K562 (cell line): ENCODE measurements around the gene UMODL1. TPM values are rescaled to one million over a fixed set of nuclear protein-coding genes. Genes with fewer than 3 reads are reported as not detected.

Experiments used
- ATAC-seq: fragments of 200-7000 bp; cut with Tn5 transposase; 3 replicates; pipeline ENCODE4 v1.9.1; 2020; ENCODE audit warnings: moderate library complexity
- BruUV-seq: library from RNA; stranded (reverse); fragments of 400-500 nt; replicated peaks from 2 replicates; lab custom pipeline; 2021; lab: Mats Ljungman, UMichigan
- CTCF ChIA-PET: fragments of 300-600 bp; formaldehyde crosslinking; extraction: SDS; loops from one replicate; lab custom pipeline; 2021; ENCODE audit warnings: low intra/inter-chr PET ratio; lab: Yijun Ruan, JAX
- POLR2A ChIA-PET: fragments of 300-600, 350-650 bp; sonication (Branson Sonifier 250); formaldehyde crosslinking; extraction: SDS; loops from one replicate; lab custom pipeline; 2021; ENCODE audit warnings: antibody characterized with exemption, inconsistent platforms; lab: Yijun Ruan, JAX
- DNase-seq, 4 experiments: peaks; one replicate each; pipeline versions ENCODE4 v3.0.0 to v3.0.0-alpha.2; 2011 to 2018; ENCODE audit warnings: low spot score in 3 of 4, mixed read lengths in 3 of 4; ENCODE audit errors: extremely low read depth in 1 of 4
- FAIRE-seq: peaks from 2 replicates; lab custom pipeline; 2011; peaks lifted over from hg19 to GRCh38; lab: Jason Lieb, UNC
- H2AFZ ChIP-seq: 2 replicates; pipeline ENCODE4 v1.6.0; 2011; ENCODE audit warnings: low read depth, low read length, control low read depth, inconsistent platforms
- H3K27ac ChIP-seq: fragments of 200-600 bp; 3 replicates; pipeline ENCODE4 v1.8.0; 2011; ENCODE audit warnings: low read depth, mild to moderate bottlenecking, control low read depth, inconsistent platforms, low read length, moderate library complexity, mixed read lengths; ENCODE audit errors: extremely low read depth
- H3K27me3 ChIP-seq, 2 experiments: fragments of 300-600 bp in 1 of 2; 2 replicates in 1 of 2; 3 replicates in 1 of 2; pipeline versions ENCODE4 v1.6.0 to v1.8.0; 2011; ENCODE audit warnings: inconsistent platforms in 2 of 2, low read length in 2 of 2, mild to moderate bottlenecking in 1 of 2, mixed read lengths in 1 of 2, moderate library complexity in 1 of 2; ENCODE audit not compliant: control insufficient read depth in 2 of 2, insufficient read depth in 2 of 2
- H3K36me3 ChIP-seq: fragments of 300-600 bp; 3 replicates; pipeline ENCODE4 v1.8.0; 2011; ENCODE audit warnings: mild to moderate bottlenecking, low read length, inconsistent platforms; ENCODE audit not compliant: control insufficient read depth, insufficient read depth
- H3K4me1 ChIP-seq, 2 experiments: fragments of 200-600 bp in 1 of 2; replicated peaks in 1 of 2; 2 replicates in 1 of 2; 3 replicates in 1 of 2; pipeline versions ENCODE4 v1.5.1 to v1.8.0; 2011; ENCODE audit warnings: inconsistent platforms in 2 of 2, low read length in 2 of 2, mild to moderate bottlenecking in 1 of 2, mixed read lengths in 1 of 2, moderate library complexity in 1 of 2; ENCODE audit not compliant: control insufficient read depth in 2 of 2, insufficient read depth in 2 of 2
- H3K4me2 ChIP-seq: 2 replicates; pipeline ENCODE4 v1.6.1; 2011; ENCODE audit warnings: low read length, control low read depth, inconsistent platforms, mixed read lengths; ENCODE audit not compliant: insufficient read depth
- H3K4me3 ChIP-seq: fragments of 200-600 bp; sonication (generic), shearing (Covaris generic); 2 replicates; pipeline ENCODE4 v1.5.1; 2016; ENCODE audit warnings: control low read depth, inconsistent platforms
- H3K79me2 ChIP-seq: fragments of 200-600 bp; 3 replicates; pipeline ENCODE4 v1.8.0; 2011; ENCODE audit warnings: low read length, inconsistent platforms; ENCODE audit not compliant: control insufficient read depth, insufficient read depth
- H3K9ac ChIP-seq, 2 experiments: 2 replicates each; pipeline versions ENCODE4 v1.6.0 to v1.6.1; 2011; ENCODE audit warnings: low read depth in 2 of 2, low read length in 2 of 2, control low read depth in 1 of 2, inconsistent platforms in 1 of 2, mild to moderate bottlenecking in 1 of 2, mixed read lengths in 1 of 2; ENCODE audit not compliant: insufficient read depth in 1 of 2
- H3K9me1 ChIP-seq: one replicate; pipeline ENCODE4 v1.6.0; 2011; ENCODE audit warnings: inconsistent platforms, mild to moderate bottlenecking, low read length, moderate library complexity; ENCODE audit not compliant: control insufficient read depth, insufficient read depth
- H3K9me3 ChIP-seq: replicated peaks from 2 replicates; pipeline ENCODE4 v1.5.1; 2011; ENCODE audit warnings: low read depth, low read length, inconsistent platforms; ENCODE audit not compliant: control insufficient read depth, insufficient read depth
- H4K20me1 ChIP-seq: replicated peaks from 2 replicates; pipeline ENCODE4 v1.6.1; 2011; ENCODE audit warnings: low read length, inconsistent platforms, mixed read lengths; ENCODE audit not compliant: control insufficient read depth, insufficient read depth
- ATF4 ChIP-seq: fragments of 450-650 bp; formaldehyde crosslinking; IDR thresholded peaks from 2 replicates; pipeline ENCODE4 v1.4.0; 2022; ENCODE audit warnings: mild to moderate bottlenecking, moderate library complexity
- CEBPB ChIP-seq: fragments of 450-650 bp; IDR thresholded peaks from 2 replicates; pipeline ENCODE4 v1.6.1; 2016; ENCODE audit warnings: missing genetic modification characterization, missing compliant biosample characterization
- WGBS: fragments of 100-300 bp; shearing (Covaris generic); methylation state at CpG from one replicate; pipeline ENCODE4 v1.1.6; 2016; ENCODE audit warnings: low coverage, mixed read lengths; ENCODE audit not compliant: insufficient coverage; ENCODE audit errors: missing lambda C conversion rate; 5-methylcytosine and 5-hydroxymethylcytosine counted together
- in situ Hi-C: fragments of 300-500 bp; cut with MboI; formaldehyde crosslinking; loops from 4 replicates; pipeline ENCODE4 v1.15.0; 2018; ENCODE audit warnings: inconsistent platforms, mixed read lengths
- intact Hi-C: fragments of 100-400 bp; cut with micrococcal nuclease; formaldehyde crosslinking; loops from 2 replicates; pipeline ENCODE4 v1.14.2; 2022
- polyA plus RNA-seq, 8 experiments: library from polyadenylated mRNA; depleted of rRNA in 4 of 8; stranded (reverse) in 5 of 8; unstranded in 3 of 8; fragments of >200 nt; fragmentation: Nextera tagmentation in 2 of 8; fragmentation: Illumina TruSeq in 1 of 8; extraction: Ambion mirVana in 2 of 8; extraction: Trizol in 1 of 8; gene quantifications; 2 replicates each; pipeline versions ENCODE4 v1.2.1 to v1.2.3, GENCODE V29; 2011 to 2014; ENCODE audit warnings: inconsistent platforms in 1 of 8, missing spikeins in 1 of 8
- total RNA-seq, 7 experiments: library from RNA; depleted of rRNA in 6 of 7; stranded (reverse); fragments of >200 nt in 6 of 7; fragmentation: Illumina TruSeq in 2 of 7; extraction: Trizol in 2 of 7; gene quantifications; 2 replicates each; pipeline versions ENCODE4 v1.2.1 to v1.2.3, GENCODE V29; 2011 to 2021; ENCODE audit warnings: low replicate concordance in 1 of 7

The UMODL1 gene
- total and polyA plus RNA-seq, 9 of the 15 experiments (the other 6 are each of a cell fraction or from before 2014, with no cell fraction given): not detected

- POLR2A ChIA-PET: interaction anchor here (0.8 kb wide), 2 partner anchors 10 to 11 kb away, joined by 3 read pairs; no protein-coding TSS in a partner anchor
- DNase-seq: no peak
- Histone ChIP-seq H3K9me1 (no peaks in the 10 kb centered on the region), H2AFZ (no peak overlapping the region), H3K79me2 (no peaks in the 10 kb centered on the region), H3K27me3 (peaks cover 58 to 75% of the 10 kb centered on the region in 2 experiments), H3K9ac (no peak overlapping the region), H4K20me1 (peaks cover 14% of the 10 kb centered on the region), H3K9me3 (no peaks in the 10 kb centered on the region), H3K4me2 (no peak overlapping the region), H3K27ac (no peak overlapping the region), H3K4me1 (peaks cover 3 to 11% of the 10 kb centered on the region in 2 experiments; a peak in 4 of 5 replicates), H3K36me3 (no peaks in the 10 kb centered on the region), H3K4me3 (no peak overlapping the region)
- ATAC-seq: no peak
- in situ Hi-C loops: no loop called here
- WGBS: 6% methylated on average over 10 of the region's 10 CpGs
- CTCF ChIA-PET: no interaction called here
- BruUV-seq: no TSS peak
- FAIRE-seq: no peak
- intact Hi-C loops: no loop called here
- TF ChIP-seq CEBPB (tag) (peak; percentile 68), ATF4 (CRISPR knock-in tag) (no peak)
These were observed 22.1 kb upstream of the UMODL1 start for GRCh38 chr21:42048870-42049577.
